Transverse colon (tissue), 4 donors: Measurements from ENCODE around the gene CERS1.

Experiments used
- EP300 ChIP-seq: sonication (generic); formaldehyde crosslinking; IDR thresholded peaks from one replicate; pipeline ENCODE4 v1.6.1; 2017; ENCODE audit warnings: antibody characterized with exemption, low read depth
- POLR2A ChIP-seq: fragments of 450-650 bp; IDR thresholded peaks from one replicate; pipeline ENCODE4 v1.6.1; 2016; ENCODE audit warnings: antibody characterized with exemption, mild to moderate bottlenecking, moderate library complexity
- POLR2AphosphoS5 ChIP-seq, 3 donors: sonication (generic); formaldehyde crosslinking; IDR thresholded peaks; one replicate each; pipeline ENCODE4 v1.6.1; 2016; ENCODE audit warnings: antibody characterized with exemption in 3 of 3
- TF ChIP-seq, protein P1 (sequence below), 5 experiments: fragments of 200-600 bp in 3 of 5; fragments of 450-650 bp in 2 of 5; sonication (generic) in 3 of 5; IDR thresholded peaks; 1 replicate in 2 of 5; 2 replicates in 3 of 5; pipeline ENCODE4 v1.5.1; 2016 to 2017; ENCODE audit warnings: antibody characterized with exemption in 5 of 5, inconsistent platforms in 3 of 5, mild to moderate bottlenecking in 2 of 5, moderate library complexity in 1 of 5

GRCh38 chr19:18896421-18896841, 473 bp upstream of the CERS1 start:
- TF ChIP-seq, protein P1, sequence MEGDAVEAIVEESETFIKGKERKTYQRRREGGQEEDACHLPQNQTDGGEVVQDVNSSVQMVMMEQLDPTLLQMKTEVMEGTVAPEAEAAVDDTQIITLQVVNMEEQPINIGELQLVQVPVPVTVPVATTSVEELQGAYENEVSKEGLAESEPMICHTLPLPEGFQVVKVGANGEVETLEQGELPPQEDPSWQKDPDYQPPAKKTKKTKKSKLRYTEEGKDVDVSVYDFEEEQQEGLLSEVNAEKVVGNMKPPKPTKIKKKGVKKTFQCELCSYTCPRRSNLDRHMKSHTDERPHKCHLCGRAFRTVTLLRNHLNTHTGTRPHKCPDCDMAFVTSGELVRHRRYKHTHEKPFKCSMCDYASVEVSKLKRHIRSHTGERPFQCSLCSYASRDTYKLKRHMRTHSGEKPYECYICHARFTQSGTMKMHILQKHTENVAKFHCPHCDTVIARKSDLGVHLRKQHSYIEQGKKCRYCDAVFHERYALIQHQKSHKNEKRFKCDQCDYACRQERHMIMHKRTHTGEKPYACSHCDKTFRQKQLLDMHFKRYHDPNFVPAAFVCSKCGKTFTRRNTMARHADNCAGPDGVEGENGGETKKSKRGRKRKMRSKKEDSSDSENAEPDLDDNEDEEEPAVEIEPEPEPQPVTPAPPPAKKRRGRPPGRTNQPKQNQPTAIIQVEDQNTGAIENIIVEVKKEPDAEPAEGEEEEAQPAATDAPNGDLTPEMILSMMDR (IDR thresholded peaks at IDR 0.05): no peak
- TF ChIP-seq POLR2AphosphoS5 (IDR thresholded peaks at IDR 0.05) (no peak), POLR2A (no peak), EP300 (no peak)
